GM21825 (cell line): ENCODE data around the gene SSTR4.

ENCODE experiments used
- ATAC-seq: cut with Tn5 transposase; IDR thresholded peaks from one replicate; pipeline ENCODE4 v1.9.1; 2021; ENCODE audit warnings: mild to moderate bottlenecking, moderate library complexity; ENCODE audit not compliant: unreplicated experiment

SSTR4 gene

GRCh38 chr20:23063168-23063567, 28.1 kb downstream of the SSTR4 start:
- ATAC-seq: no peak

GRCh38 chr20:23063581-23063980, 28.5 kb downstream of the SSTR4 start:
- ATAC-seq: no peak

GRCh38 chr20:23065266-23066201, 30.4 kb downstream of the SSTR4 start:
- no peak for ATAC-seq

GRCh38 chr20:23066772-23067171, 31.7 kb downstream of the SSTR4 start:
- ATAC-seq: no peak

GRCh38 chr20:23068283-23068682, 33.2 kb downstream of the SSTR4 start:
- no peak for ATAC-seq

GRCh38 chr20:23069108-23069507, 34.0 kb downstream of the SSTR4 start:
- ATAC-seq: no peak

- no peak for ATAC-seq
Observed at GRCh38 chr20:23071398-23071797, 36.3 kb downstream of the SSTR4 start.

- ATAC-seq: no peak
Observed at GRCh38 chr20:23071996-23072395, 36.9 kb downstream of the SSTR4 start.

GRCh38 chr20:23072892-23073586, 37.9 kb downstream of the SSTR4 start:
- ATAC-seq: no peak

- ATAC-seq: no peak
Observed at GRCh38 chr20:23074052-23074451, 38.9 kb downstream of the SSTR4 start.

- no peak for ATAC-seq
Observed at GRCh38 chr20:23077277-23077676, 42.2 kb downstream of the SSTR4 start.

GRCh38 chr20:23078351-23079015, 43.4 kb downstream of the SSTR4 start:
- ATAC-seq: no peak

- no peak for ATAC-seq
Observed at GRCh38 chr20:23079016-23079351, 43.9 kb downstream of the SSTR4 start.

GRCh38 chr20:23079926-23080325, 44.8 kb downstream of the SSTR4 start:
- no peak for ATAC-seq

- ATAC-seq: no peak
Observed at GRCh38 chr20:23080521-23080920, 45.4 kb downstream of the SSTR4 start.

GRCh38 chr20:23081263-23081819, 46.2 kb downstream of the SSTR4 start:
- ATAC-seq: no peak

- no peak for ATAC-seq
Observed at GRCh38 chr20:23082846-23083552, 47.9 kb downstream of the SSTR4 start.

GRCh38 chr20:23083553-23084220, 48.6 kb downstream of the SSTR4 start:
- no peak for ATAC-seq

- ATAC-seq: no peak
Observed at GRCh38 chr20:23084282-23084844, 49.3 kb downstream of the SSTR4 start.

- no peak for ATAC-seq
Observed at GRCh38 chr20:23084845-23085365, 49.8 kb downstream of the SSTR4 start.
